SK-N-SH (cell line): ENCODE measurements around the gene THSD4.

Source experiments
- CTCF ChIP-seq: fragments of 200-600 bp; sonication (generic); IDR thresholded peaks from 2 replicates; pipeline ENCODE4 v1.6.1; 2017; ENCODE audit warnings: antibody characterized with exemption, mild to moderate bottlenecking, moderate library complexity
- MXI1 ChIP-seq: IDR thresholded peaks from 2 replicates; pipeline ENCODE4 v1.6.1; 2012; ENCODE audit warnings: mild to moderate bottlenecking, low read depth, low read length, improper control_type of control experiment
- POLR2AphosphoS5 ChIP-seq: IDR thresholded peaks from 2 replicates; pipeline ENCODE4 v1.6.1; 2012; ENCODE audit warnings: low read depth, low read length
- RAD21 ChIP-seq: IDR thresholded peaks from 2 replicates; pipeline ENCODE4 v1.6.1; 2012; ENCODE audit warnings: mild to moderate bottlenecking, low read length
- RCOR1 ChIP-seq: fragments of 150-350 bp; IDR thresholded peaks from 2 replicates; pipeline ENCODE4 v1.6.1; 2017; ENCODE audit warnings: antibody characterized with exemption, low read length
- TF ChIP-seq, protein P1 (sequence below): fragments of 150-350 bp; IDR thresholded peaks from 2 replicates; pipeline ENCODE4 v1.6.1; 2017; ENCODE audit warnings: antibody characterized with exemption, low read length, low read depth, borderline replicate concordance

- TF ChIP-seq CTCF = no peak
- no peak for TF ChIP-seq MXI1
- TF ChIP-seq RCOR1 = no peak
- no peak for TF ChIP-seq POLR2AphosphoS5
- TF ChIP-seq, protein P1, sequence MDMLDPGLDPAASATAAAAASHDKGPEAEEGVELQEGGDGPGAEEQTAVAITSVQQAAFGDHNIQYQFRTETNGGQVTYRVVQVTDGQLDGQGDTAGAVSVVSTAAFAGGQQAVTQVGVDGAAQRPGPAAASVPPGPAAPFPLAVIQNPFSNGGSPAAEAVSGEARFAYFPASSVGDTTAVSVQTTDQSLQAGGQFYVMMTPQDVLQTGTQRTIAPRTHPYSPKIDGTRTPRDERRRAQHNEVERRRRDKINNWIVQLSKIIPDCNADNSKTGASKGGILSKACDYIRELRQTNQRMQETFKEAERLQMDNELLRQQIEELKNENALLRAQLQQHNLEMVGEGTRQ = no peak
- TF ChIP-seq RAD21 = no peak
Observed at GRCh38 chr15:71629781-71630474, 514.7 kb downstream of the THSD4 start.
